GM12801 (cell line): ENCODE measurements around the gene DPEP2.

Experiments used
- CTCF ChIP-seq: IDR thresholded peaks from one replicate; pipeline ENCODE4 v1.5.1; 2011; ENCODE audit warnings: control low read depth; ENCODE audit not compliant: insufficient read length; ENCODE audit errors: extremely low read depth

DPEP2 gene

GRCh38 chr16:68019167-68019680 lies 19.9 kb upstream of the DPEP2 start:
- TF ChIP-seq CTCF, result no peak

GRCh38 chr16:68015681-68016080 lies 16.4 kb upstream of the DPEP2 start, which contains the start of gene DPEP2NB:
Gene DPEP2NB (minus strand): TSS chr16:68015911. CDS start chr16:68015770, 141 bp downstream.
- no peak for TF ChIP-seq CTCF

GRCh38 chr16:68013440-68013839 lies 14.2 kb upstream of the DPEP2 start:
- TF ChIP-seq CTCF, result no peak

- no peak for TF ChIP-seq CTCF
These were observed 10.0 kb upstream of the DPEP2 start for GRCh38 chr16:68009157-68009735.

GRCh38 chr16:68005786-68006286 lies 6.6 kb upstream of the DPEP2 start:
- TF ChIP-seq CTCF, result no peak

GRCh38 chr16:68005211-68005610 lies 5.9 kb upstream of the DPEP2 start:
- no peak for TF ChIP-seq CTCF

GRCh38 chr16:68003031-68003430 lies 3.7 kb upstream of the DPEP2 start:
- no peak for TF ChIP-seq CTCF
